ENCODE data around the gene FLNC. TPM values are rescaled to one million over a fixed set of nuclear protein-coding genes. Genes with fewer than 3 reads are reported as not detected.
A peak's percentile ranks its signal among the peaks of the same experiment; 100 is the strongest.

The FLNC gene
- total and polyA plus RNA-seq, 9 of the 15 experiments (the other 6 are each of a cell fraction or from before 2014, with no cell fraction given): 0.90 to 155 (median 28.8) TPM

DNA sequence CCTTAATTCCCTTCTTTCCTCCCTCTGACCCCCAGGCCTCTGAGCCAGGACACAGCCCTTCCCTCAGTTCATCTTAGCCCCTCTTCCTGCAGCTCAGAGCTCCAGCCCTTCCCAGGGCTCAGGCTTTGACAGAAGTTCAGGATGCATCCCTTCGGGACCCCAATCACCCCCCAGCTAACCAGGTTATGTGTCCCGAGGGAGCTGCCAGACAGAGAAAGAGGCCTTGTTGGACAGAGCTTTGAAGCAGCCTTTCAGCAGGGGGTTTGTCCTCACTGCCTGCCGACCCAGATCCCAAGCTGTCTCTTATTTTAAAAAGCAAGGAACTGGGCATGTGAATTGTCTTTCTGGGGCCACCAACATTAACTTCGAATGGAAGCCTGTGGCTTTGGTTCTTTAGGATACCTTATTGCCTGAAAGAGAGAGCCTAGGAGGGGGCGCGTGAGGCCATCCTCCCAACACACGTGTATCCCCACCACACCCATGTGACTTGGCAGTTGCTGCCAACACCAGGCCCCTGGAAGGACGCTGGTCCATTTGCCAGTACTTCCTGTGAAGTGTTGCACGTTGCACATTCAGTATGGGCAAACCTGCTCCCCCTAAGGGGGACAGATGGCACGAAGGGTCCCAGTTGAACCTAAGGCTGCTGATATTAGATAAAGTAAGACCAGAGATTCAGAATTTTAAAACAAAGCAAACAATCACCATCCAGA, 37.6 kb upstream of the FLNC start (continued):
- TF ChIP-seq, protein P1, sequence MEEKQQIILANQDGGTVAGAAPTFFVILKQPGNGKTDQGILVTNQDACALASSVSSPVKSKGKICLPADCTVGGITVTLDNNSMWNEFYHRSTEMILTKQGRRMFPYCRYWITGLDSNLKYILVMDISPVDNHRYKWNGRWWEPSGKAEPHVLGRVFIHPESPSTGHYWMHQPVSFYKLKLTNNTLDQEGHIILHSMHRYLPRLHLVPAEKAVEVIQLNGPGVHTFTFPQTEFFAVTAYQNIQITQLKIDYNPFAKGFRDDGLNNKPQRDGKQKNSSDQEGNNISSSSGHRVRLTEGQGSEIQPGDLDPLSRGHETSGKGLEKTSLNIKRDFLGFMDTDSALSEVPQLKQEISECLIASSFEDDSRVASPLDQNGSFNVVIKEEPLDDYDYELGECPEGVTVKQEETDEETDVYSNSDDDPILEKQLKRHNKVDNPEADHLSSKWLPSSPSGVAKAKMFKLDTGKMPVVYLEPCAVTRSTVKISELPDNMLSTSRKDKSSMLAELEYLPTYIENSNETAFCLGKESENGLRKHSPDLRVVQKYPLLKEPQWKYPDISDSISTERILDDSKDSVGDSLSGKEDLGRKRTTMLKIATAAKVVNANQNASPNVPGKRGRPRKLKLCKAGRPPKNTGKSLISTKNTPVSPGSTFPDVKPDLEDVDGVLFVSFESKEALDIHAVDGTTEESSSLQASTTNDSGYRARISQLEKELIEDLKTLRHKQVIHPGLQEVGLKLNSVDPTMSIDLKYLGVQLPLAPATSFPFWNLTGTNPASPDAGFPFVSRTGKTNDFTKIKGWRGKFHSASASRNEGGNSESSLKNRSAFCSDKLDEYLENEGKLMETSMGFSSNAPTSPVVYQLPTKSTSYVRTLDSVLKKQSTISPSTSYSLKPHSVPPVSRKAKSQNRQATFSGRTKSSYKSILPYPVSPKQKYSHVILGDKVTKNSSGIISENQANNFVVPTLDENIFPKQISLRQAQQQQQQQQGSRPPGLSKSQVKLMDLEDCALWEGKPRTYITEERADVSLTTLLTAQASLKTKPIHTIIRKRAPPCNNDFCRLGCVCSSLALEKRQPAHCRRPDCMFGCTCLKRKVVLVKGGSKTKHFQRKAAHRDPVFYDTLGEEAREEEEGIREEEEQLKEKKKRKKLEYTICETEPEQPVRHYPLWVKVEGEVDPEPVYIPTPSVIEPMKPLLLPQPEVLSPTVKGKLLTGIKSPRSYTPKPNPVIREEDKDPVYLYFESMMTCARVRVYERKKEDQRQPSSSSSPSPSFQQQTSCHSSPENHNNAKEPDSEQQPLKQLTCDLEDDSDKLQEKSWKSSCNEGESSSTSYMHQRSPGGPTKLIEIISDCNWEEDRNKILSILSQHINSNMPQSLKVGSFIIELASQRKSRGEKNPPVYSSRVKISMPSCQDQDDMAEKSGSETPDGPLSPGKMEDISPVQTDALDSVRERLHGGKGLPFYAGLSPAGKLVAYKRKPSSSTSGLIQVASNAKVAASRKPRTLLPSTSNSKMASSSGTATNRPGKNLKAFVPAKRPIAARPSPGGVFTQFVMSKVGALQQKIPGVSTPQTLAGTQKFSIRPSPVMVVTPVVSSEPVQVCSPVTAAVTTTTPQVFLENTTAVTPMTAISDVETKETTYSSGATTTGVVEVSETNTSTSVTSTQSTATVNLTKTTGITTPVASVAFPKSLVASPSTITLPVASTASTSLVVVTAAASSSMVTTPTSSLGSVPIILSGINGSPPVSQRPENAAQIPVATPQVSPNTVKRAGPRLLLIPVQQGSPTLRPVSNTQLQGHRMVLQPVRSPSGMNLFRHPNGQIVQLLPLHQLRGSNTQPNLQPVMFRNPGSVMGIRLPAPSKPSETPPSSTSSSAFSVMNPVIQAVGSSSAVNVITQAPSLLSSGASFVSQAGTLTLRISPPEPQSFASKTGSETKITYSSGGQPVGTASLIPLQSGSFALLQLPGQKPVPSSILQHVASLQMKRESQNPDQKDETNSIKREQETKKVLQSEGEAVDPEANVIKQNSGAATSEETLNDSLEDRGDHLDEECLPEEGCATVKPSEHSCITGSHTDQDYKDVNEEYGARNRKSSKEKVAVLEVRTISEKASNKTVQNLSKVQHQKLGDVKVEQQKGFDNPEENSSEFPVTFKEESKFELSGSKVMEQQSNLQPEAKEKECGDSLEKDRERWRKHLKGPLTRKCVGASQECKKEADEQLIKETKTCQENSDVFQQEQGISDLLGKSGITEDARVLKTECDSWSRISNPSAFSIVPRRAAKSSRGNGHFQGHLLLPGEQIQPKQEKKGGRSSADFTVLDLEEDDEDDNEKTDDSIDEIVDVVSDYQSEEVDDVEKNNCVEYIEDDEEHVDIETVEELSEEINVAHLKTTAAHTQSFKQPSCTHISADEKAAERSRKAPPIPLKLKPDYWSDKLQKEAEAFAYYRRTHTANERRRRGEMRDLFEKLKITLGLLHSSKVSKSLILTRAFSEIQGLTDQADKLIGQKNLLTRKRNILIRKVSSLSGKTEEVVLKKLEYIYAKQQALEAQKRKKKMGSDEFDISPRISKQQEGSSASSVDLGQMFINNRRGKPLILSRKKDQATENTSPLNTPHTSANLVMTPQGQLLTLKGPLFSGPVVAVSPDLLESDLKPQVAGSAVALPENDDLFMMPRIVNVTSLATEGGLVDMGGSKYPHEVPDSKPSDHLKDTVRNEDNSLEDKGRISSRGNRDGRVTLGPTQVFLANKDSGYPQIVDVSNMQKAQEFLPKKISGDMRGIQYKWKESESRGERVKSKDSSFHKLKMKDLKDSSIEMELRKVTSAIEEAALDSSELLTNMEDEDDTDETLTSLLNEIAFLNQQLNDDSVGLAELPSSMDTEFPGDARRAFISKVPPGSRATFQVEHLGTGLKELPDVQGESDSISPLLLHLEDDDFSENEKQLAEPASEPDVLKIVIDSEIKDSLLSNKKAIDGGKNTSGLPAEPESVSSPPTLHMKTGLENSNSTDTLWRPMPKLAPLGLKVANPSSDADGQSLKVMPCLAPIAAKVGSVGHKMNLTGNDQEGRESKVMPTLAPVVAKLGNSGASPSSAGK (IDR thresholded peaks at IDR 0.05): peak; percentile 93
- TF ChIP-seq CXXC5 (CRISPR knock-in tag; IDR thresholded peaks at IDR 0.05) (peak; percentile 54), FOXA1 (IDR thresholded peaks at IDR 0.05; ENCODE audit: borderline replicate concordance) (no peak), ETV5 (CRISPR knock-in tag; IDR thresholded peaks at IDR 0.05; ENCODE audit: low read depth) (peak; percentile 46; the same call in 1 of the 2 replicates), ZC3H11A (IDR thresholded peaks at IDR 0.05; ENCODE audit: low read depth, low read length) (no peak), ZNF431 (CRISPR knock-in tag; IDR thresholded peaks at IDR 0.05) (no peak), ATF7 (IDR thresholded peaks at IDR 0.05) (0 out of 2 replicates have a peak, but pooled peaks have one; percentile 9), ZBTB1 (CRISPR knock-in tag; IDR thresholded peaks at IDR 0.05; ENCODE audit: borderline replicate concordance, low read depth) (no peak), SMAD4 (CRISPR knock-in tag; conservative IDR thresholded peaks at IDR 0.05) (peak; percentile 71)
- TF ChIP-seq, protein P2, sequence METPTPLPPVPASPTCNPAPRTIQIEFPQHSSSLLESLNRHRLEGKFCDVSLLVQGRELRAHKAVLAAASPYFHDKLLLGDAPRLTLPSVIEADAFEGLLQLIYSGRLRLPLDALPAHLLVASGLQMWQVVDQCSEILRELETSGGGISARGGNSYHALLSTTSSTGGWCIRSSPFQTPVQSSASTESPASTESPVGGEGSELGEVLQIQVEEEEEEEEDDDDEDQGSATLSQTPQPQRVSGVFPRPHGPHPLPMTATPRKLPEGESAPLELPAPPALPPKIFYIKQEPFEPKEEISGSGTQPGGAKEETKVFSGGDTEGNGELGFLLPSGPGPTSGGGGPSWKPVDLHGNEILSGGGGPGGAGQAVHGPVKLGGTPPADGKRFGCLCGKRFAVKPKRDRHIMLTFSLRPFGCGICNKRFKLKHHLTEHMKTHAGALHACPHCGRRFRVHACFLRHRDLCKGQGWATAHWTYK (CRISPR knock-in tag; IDR thresholded peaks at IDR 0.05): no peak
